Liver (tissue), 9 donors: ENCODE results near the gene WBP1. TPM values are rescaled to one million over a fixed set of nuclear protein-coding genes. Genes with fewer than 3 reads are reported as not detected.

Experiments
- DNase-seq: peaks from one replicate; pipeline ENCODE4 v3.0.0-alpha.2; 2017; ENCODE audit warnings: low spot score
- H3K27ac ChIP-seq, 2 donors: one replicate each; pipeline ENCODE4 v1.7.0; 2013; ENCODE audit warnings: inconsistent platforms in 2 of 2, low read length in 2 of 2, control low read depth in 1 of 2, low read depth in 1 of 2, mild to moderate bottlenecking in 1 of 2
- H3K27me3 ChIP-seq, 4 donors: one replicate each; pipeline versions ENCODE4 v1.6.1 to v1.7.0; 2013; ENCODE audit warnings: low read length in 3 of 4, inconsistent platforms in 1 of 4, mild to moderate bottlenecking in 1 of 4, moderate library complexity in 1 of 4; ENCODE audit not compliant: control insufficient read depth in 4 of 4, insufficient read depth in 4 of 4
- H3K36me3 ChIP-seq, 4 donors: one replicate each; pipeline versions ENCODE4 v1.6.1 to v1.7.0; 2013; ENCODE audit warnings: low read length in 3 of 4, mild to moderate bottlenecking in 3 of 4, low read depth in 1 of 4, moderate library complexity in 1 of 4; ENCODE audit not compliant: control insufficient read depth in 4 of 4, insufficient read depth in 3 of 4
- H3K4me1 ChIP-seq, 4 donors: one replicate each; pipeline versions ENCODE4 v1.6.1 to v1.7.0; 2013; ENCODE audit warnings: low read length in 3 of 4, mild to moderate bottlenecking in 3 of 4, moderate library complexity in 1 of 4; ENCODE audit not compliant: control insufficient read depth in 4 of 4, insufficient read depth in 4 of 4
- H3K4me3 ChIP-seq, 3 donors: one replicate each; pipeline versions ENCODE4 v1.6.1 to v1.7.0; 2013; ENCODE audit warnings: low read length in 3 of 3, control low read depth in 1 of 3, low read depth in 1 of 3, mild to moderate bottlenecking in 1 of 3
- H3K9ac ChIP-seq, 2 donors: one replicate each; pipeline ENCODE4 v1.7.0; 2013; ENCODE audit warnings: low read length in 2 of 2, mild to moderate bottlenecking in 2 of 2, moderate library complexity in 2 of 2, control low read depth in 1 of 2, low read depth in 1 of 2
- H3K9me3 ChIP-seq, 4 donors: one replicate each; pipeline versions ENCODE4 v1.6.1 to v1.7.0; 2013; ENCODE audit warnings: low read length in 3 of 4; ENCODE audit not compliant: control insufficient read depth in 4 of 4
- ATF3 ChIP-seq: IDR thresholded peaks from 2 replicates; pipeline ENCODE4 v1.6.1; 2016; ENCODE audit warnings: antibody characterized with exemption
- CTCF ChIP-seq: fragments of 150-350 bp; IDR thresholded peaks from 2 replicates; pipeline ENCODE4 v1.5.1; 2017; ENCODE audit warnings: improper control_type of control experiment, low read depth, low read length; ENCODE audit not compliant: missing input control
- EGR1 ChIP-seq, 2 donors: IDR thresholded peaks; 2 replicates each; pipeline ENCODE4 v1.6.1; 2016 to 2018; ENCODE audit warnings: antibody characterized with exemption in 2 of 2, low read depth in 2 of 2
- FOXA2 ChIP-seq: IDR thresholded peaks from 2 replicates; pipeline ENCODE4 v1.6.1; 2016; ENCODE audit warnings: antibody characterized with exemption
- GABPA ChIP-seq, 2 donors: IDR thresholded peaks in 1 of 2; conservative IDR thresholded peaks in 1 of 2; 2 replicates each; pipeline ENCODE4 v1.6.1; 2016; ENCODE audit warnings: antibody characterized with exemption in 2 of 2, mild to moderate bottlenecking in 1 of 2, moderate library complexity in 1 of 2
- HNF4A ChIP-seq, 2 donors: conservative IDR thresholded peaks; 2 replicates each; pipeline ENCODE4 v1.6.1; 2016; ENCODE audit warnings: antibody characterized with exemption in 2 of 2, mild to moderate bottlenecking in 2 of 2
- HNF4G ChIP-seq: IDR thresholded peaks from 2 replicates; pipeline ENCODE4 v1.6.1; 2016; ENCODE audit warnings: antibody characterized with exemption
- JUND ChIP-seq, 2 donors: IDR thresholded peaks; 2 replicates each; pipeline ENCODE4 v1.6.1; 2016; ENCODE audit warnings: antibody characterized with exemption in 2 of 2
- NR2F2 ChIP-seq: IDR thresholded peaks from 2 replicates; pipeline ENCODE4 v1.6.1; 2016; ENCODE audit warnings: antibody characterized with exemption
- RAD21 ChIP-seq, 2 donors: IDR thresholded peaks; 2 replicates each; pipeline ENCODE4 v1.6.1; 2016; ENCODE audit warnings: antibody characterized with exemption in 2 of 2, mild to moderate bottlenecking in 2 of 2
- RXRA ChIP-seq, 2 donors: IDR thresholded peaks; 2 replicates each; pipeline ENCODE4 v1.6.1; 2017 to 2018; ENCODE audit warnings: antibody characterized with exemption in 2 of 2, mild to moderate bottlenecking in 1 of 2
- SP1 ChIP-seq: IDR thresholded peaks from 2 replicates; pipeline ENCODE4 v1.6.1; 2018; ENCODE audit warnings: antibody characterized with exemption, mild to moderate bottlenecking
- TAF1 ChIP-seq: conservative IDR thresholded peaks from 2 replicates; pipeline ENCODE4 v1.6.1; 2016; ENCODE audit warnings: antibody characterized with exemption, mild to moderate bottlenecking
- ZBTB33 ChIP-seq: IDR thresholded peaks from 2 replicates; pipeline ENCODE4 v1.6.1; 2016; ENCODE audit warnings: antibody characterized with exemption
- WGBS: extraction: QIAGEN DNeasy Blood & Tissue Kit; methylation state at CpG from one replicate; pipeline ENCODE4 v1.1.7; 2013; 5-methylcytosine and 5-hydroxymethylcytosine counted together
- polyA plus RNA-seq, 2 donors: library from polyadenylated mRNA; stranded (reverse) in 1 of 2; unstranded in 1 of 2; fragments of 200-250 nt in 1 of 2; fragments of >200 nt in 1 of 2; fragmentation: Nextera tagmentation in 1 of 2; extraction: Ambion mirVana in 1 of 2; gene quantifications; one replicate each; pipeline versions ENCODE4 v1.2.1 to v1.2.3, GENCODE V29; 2013 to 2015
- total RNA-seq, 2 donors: library from RNA; depleted of rRNA; stranded (reverse); fragments of >200 nt; gene quantifications; one replicate each; pipeline ENCODE4 v1.2.3, GENCODE V29; 2014
- TF ChIP-seq, protein P1 (sequence below): IDR thresholded peaks from 2 replicates; pipeline ENCODE4 v1.6.1; 2016; ENCODE audit warnings: antibody characterized with exemption
- donor health status: healthy.
- donor health status: healthy.
- donor health status: healthy.
- donor health status: healthy.
- donor health status: healthy.

WBP1 gene
- total and polyA plus RNA-seq, 4 donors: 19.2 to 45.0 (median 24.9) TPM

DNA sequence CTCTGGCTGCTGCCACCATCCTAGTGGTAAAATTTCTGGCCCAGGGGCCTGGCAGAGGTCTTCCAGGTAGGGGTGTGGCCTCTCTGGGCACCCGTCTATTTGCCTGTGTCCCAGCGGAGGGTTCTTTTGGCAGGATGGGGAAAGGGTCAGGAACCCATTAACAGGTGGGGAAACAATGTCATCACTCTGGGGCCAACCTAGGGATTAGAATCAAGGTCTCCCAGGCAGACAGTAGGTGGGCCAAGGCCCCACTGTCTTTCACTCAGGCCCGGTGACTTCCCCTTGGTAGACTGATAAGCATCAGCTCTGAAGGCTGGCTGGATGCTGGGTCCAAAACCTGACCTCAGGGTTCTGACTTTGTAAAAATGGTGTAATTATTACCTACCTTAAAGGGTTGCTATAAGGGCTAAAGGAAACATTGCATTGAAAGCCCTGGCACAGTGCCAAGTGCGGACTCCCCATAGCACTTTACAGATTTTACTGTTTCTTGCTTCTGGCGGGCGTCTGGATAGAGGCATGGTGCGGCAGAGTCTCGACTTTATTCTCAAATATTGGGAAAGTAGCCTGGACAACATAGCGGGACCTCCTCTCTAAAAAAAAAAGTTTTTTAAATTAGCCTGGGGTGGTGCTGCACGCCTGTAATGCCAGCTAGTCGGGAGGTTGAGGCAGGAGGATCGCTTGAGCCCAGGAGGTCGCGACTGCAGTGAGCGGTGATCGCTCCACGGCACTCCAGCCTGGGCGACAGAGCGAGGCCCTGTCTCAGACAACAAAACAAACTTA lies 38.9 kb downstream of the WBP1 start:
- no peaks in the 10 kb centered on the region for H3K9me3 ChIP-seq
- no peaks in the 10 kb centered on the region for H3K27me3 ChIP-seq
- no peak overlapping the region for H3K27ac ChIP-seq
- 51% methylated on average over 19 of the region's 19 CpGs for WGBS
- TF ChIP-seq HNF4A (conservative IDR thresholded peaks at IDR 0.05): peak; percentile 19 to 37
- TF ChIP-seq RXRA (IDR thresholded peaks at IDR 0.05): no peak
- TF ChIP-seq CTCF: no peak
- no peak for TF ChIP-seq SP1
- TF ChIP-seq JUND (IDR thresholded peaks at IDR 0.05): no peak
- no peak for TF ChIP-seq RAD21 (IDR thresholded peaks at IDR 0.05)
- peak overlapping the region in 1 of 3 donors; percentile 50 for H3K4me3 ChIP-seq
- no peak overlapping the region for H3K9ac ChIP-seq
- DNase-seq: no peak
- peaks cover 25 to 78% (median 61%) of the 10 kb centered on the region in 4 donors for H3K4me1 ChIP-seq
- H3K36me3 ChIP-seq: peaks cover 4 to 11% (median 7%) of the 10 kb centered on the region in 4 donors

DNA sequence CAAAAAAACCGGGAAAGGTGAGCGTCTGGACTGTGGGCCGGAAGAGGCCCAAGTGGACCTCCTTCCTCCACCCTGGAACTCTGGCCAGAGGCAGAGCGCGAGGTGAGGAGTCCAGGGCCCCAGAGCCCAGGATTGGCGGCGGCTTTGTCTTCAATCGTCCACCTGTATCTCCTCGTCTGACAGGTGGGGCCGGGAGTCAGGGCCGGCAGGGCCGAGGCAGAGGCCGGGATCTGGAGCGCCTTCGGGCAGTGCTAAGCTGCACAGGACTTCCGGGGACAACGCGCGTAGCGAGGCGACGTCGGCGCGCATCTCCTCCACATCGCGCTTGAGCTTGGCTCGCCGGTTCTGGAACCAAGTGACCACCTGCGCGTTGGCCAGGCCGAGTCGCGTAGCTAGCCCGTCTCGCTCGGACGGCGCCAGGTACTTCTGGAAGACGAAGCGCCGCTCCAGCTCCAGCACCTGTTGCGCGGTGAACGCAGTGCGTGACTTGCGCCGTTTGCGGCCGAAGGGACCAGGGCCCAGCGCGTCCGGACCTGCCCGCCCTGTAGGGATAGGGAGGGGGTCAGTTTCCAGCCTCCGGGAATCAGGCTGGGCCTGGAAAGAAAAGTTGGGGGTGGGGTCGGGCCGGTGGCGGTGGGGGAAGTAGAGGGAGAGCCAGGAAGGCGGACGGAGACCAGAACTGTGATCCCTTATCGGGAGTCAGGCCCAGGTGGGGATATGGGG lies 39.7 kb downstream of the WBP1 start:
- Histone ChIP-seq H3K4me3 (peak overlapping the region in 2 of 3 donors; percentile 50), H3K36me3 (peaks cover 3 to 8% (median 5%) of the 10 kb centered on the region in 4 donors), H3K27me3 (no peaks in the 10 kb centered on the region), H3K9me3 (no peaks in the 10 kb centered on the region), H3K27ac (no peak overlapping the region), H3K4me1 (peaks cover 18 to 74% (median 56%) of the 10 kb centered on the region in 4 donors), H3K9ac (no peak overlapping the region)
- WGBS: 30% methylated on average over 61 of the region's 61 CpGs
- DNase-seq: no peak
- no peak for TF ChIP-seq TAF1
- no peak for TF ChIP-seq RAD21 (IDR thresholded peaks at IDR 0.05)
- no peak for TF ChIP-seq JUND (IDR thresholded peaks at IDR 0.05)
- no peak for TF ChIP-seq GABPA (IDR thresholded peaks at IDR 0.05 in 1 of 2, conservative IDR thresholded peaks at IDR 0.05 in 1 of 2)
- TF ChIP-seq, protein P1, sequence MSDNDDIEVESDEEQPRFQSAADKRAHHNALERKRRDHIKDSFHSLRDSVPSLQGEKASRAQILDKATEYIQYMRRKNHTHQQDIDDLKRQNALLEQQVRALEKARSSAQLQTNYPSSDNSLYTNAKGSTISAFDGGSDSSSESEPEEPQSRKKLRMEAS: no peak
- no peak for TF ChIP-seq EGR1 (IDR thresholded peaks at IDR 0.05; ENCODE audit: low read depth in 2 of 2)
- TF ChIP-seq HNF4G: no peak

GRCh38 chr2:74498500-74499266 lies 40.4 kb downstream of the WBP1 start:
- H3K27ac ChIP-seq: no peak overlapping the region
- 13% methylated on average over 41 of the region's 41 CpGs for WGBS

More at GRCh38 chr2:74498500-74499266, 40.4 kb downstream of the WBP1 start:
- no peak for DNase-seq
- Histone ChIP-seq H3K4me1 (peaks cover 17 to 72% (median 54%) of the 10 kb centered on the region in 4 donors), H3K9me3 (no peaks in the 10 kb centered on the region), H3K9ac (peak overlapping the region in 1 of 2 donors; percentile 23), H3K27me3 (no peaks in the 10 kb centered on the region), H3K4me3 (peak overlapping the region; percentile 7 to 50 (median 50)), H3K36me3 (peaks cover 0 to 4% (median 2%) of the 10 kb centered on the region in 4 donors)
- TF ChIP-seq ZBTB33 (no peak), CTCF (no peak), GABPA (IDR thresholded peaks at IDR 0.05 in 1 of 2, conservative IDR thresholded peaks at IDR 0.05 in 1 of 2) (no peak), NR2F2 (no peak), FOXA2 (no peak), EGR1 (IDR thresholded peaks at IDR 0.05; ENCODE audit: low read depth in 2 of 2) (no peak), HNF4G (no peak), ATF3 (no peak), RXRA (IDR thresholded peaks at IDR 0.05) (no peak)
- TF ChIP-seq, protein P1: no peak
